Endothelial cell of umbilical vein (primary cell): ENCODE data around the gene RUSC2. TPM values are rescaled to one million over a fixed set of nuclear protein-coding genes. Genes with fewer than 3 reads are reported as not detected.

ENCODE experiments used
- BruUV-seq: library from RNA; stranded (reverse); fragments of 400-500 nt; replicated peaks from 2 replicates; lab custom pipeline; 2021; lab: Mats Ljungman, UMichigan
- CTCF ChIA-PET: fragments of 300-600, 350-600 bp; sonication (Branson Sonifier 250); formaldehyde crosslinking; loops from one replicate; lab custom pipeline; 2021; ENCODE audit warnings: antibody characterized with exemption, inconsistent platforms; lab: Charles Lee
- POLR2A ChIA-PET: fragments of 300-600, 350-600 bp; sonication (Branson Sonifier 250); formaldehyde crosslinking; loops from one replicate; lab custom pipeline; 2021; ENCODE audit warnings: antibody characterized with exemption, inconsistent platforms; lab: Charles Lee
- DNase-seq: peaks from one replicate; pipeline ENCODE4 v3.0.0-alpha.2; 2011; ENCODE audit warnings: low read depth, low spot score
- FAIRE-seq: peaks from 2 replicates; lab custom pipeline; 2011; peaks lifted over from hg19 to GRCh38; lab: Jason Lieb, UNC
- H2AFZ ChIP-seq: 2 replicates; pipeline ENCODE4 v1.6.0; 2012; ENCODE audit warnings: low read depth, low read length, control low read depth, inconsistent platforms
- H3K27ac ChIP-seq: 2 replicates; pipeline ENCODE4 v1.5.1; 2011; ENCODE audit warnings: low read depth, mild to moderate bottlenecking, control low read depth, low read length, moderate library complexity; ENCODE audit not compliant: insufficient read depth
- H3K27me3 ChIP-seq, 2 experiments: 2 replicates each; pipeline versions ENCODE4 v1.6.0 to v1.6.1; 2011; ENCODE audit warnings: low read length in 2 of 2, mixed read lengths in 1 of 2; ENCODE audit not compliant: control insufficient read depth in 2 of 2, insufficient read depth in 2 of 2
- H3K36me3 ChIP-seq, 2 experiments: 2 replicates in 1 of 2; 3 replicates in 1 of 2; pipeline ENCODE4 v1.5.1; 2011; ENCODE audit warnings: low read length in 2 of 2, mild to moderate bottlenecking in 1 of 2, moderate library complexity in 1 of 2; ENCODE audit not compliant: control insufficient read depth in 2 of 2, insufficient read depth in 2 of 2; ENCODE audit errors: extremely low read depth in 1 of 2
- H3K4me1 ChIP-seq: 3 replicates; pipeline ENCODE4 v1.5.1; 2011; ENCODE audit warnings: mild to moderate bottlenecking, low read length; ENCODE audit not compliant: control insufficient read depth, insufficient read depth; ENCODE audit errors: extremely low read depth
- H3K4me2 ChIP-seq: 2 replicates; pipeline ENCODE4 v1.6.1; 2011; ENCODE audit warnings: low read length, control low read depth, mixed read lengths; ENCODE audit not compliant: insufficient read depth
- H3K4me3 ChIP-seq, 3 experiments: fragments of 200-600 bp in 1 of 3; sonication (generic), shearing (Covaris generic) in 1 of 3; replicated peaks in 1 of 3; 2 replicates each; pipeline ENCODE4 v1.5.1; 2011 to 2016; ENCODE audit warnings: control low read depth in 3 of 3, low read length in 3 of 3, mild to moderate bottlenecking in 2 of 3, inconsistent platforms in 1 of 3, low read depth in 1 of 3, moderate library complexity in 1 of 3; ENCODE audit not compliant: insufficient read depth in 1 of 3
- H3K79me2 ChIP-seq: 2 replicates; pipeline ENCODE4 v1.6.0; 2012; ENCODE audit warnings: low read length, inconsistent platforms; ENCODE audit not compliant: control insufficient read depth, insufficient read depth
- H3K9ac ChIP-seq: replicated peaks from 2 replicates; pipeline ENCODE3; 2011; ENCODE audit warnings: low read length, control low read depth; ENCODE audit not compliant: insufficient read depth; ENCODE audit errors: extremely low read depth
- H3K9me1 ChIP-seq: replicated peaks from 3 replicates; pipeline ENCODE4 v1.6.0; 2011; ENCODE audit warnings: mild to moderate bottlenecking, low read length; ENCODE audit not compliant: control insufficient read depth, insufficient read depth; ENCODE audit errors: extremely low read depth
- H3K9me3 ChIP-seq: replicated peaks from 2 replicates; pipeline ENCODE4 v1.5.1; 2012; ENCODE audit warnings: low read length, inconsistent platforms; ENCODE audit not compliant: control insufficient read depth, insufficient read depth
- H4K20me1 ChIP-seq: replicated peaks from 2 replicates; pipeline ENCODE3; 2011; ENCODE audit warnings: mild to moderate bottlenecking, low read length; ENCODE audit not compliant: control insufficient read depth, insufficient read depth; ENCODE audit errors: extremely low read depth
- CTCF ChIP-seq, 2 donors: IDR thresholded peaks; 1 replicate in 1 of 2; 2 replicates in 1 of 2; pipeline ENCODE4 v1.5.1; 2011; ENCODE audit warnings: low read length in 2 of 2, mild to moderate bottlenecking in 2 of 2, moderate library complexity in 2 of 2, control low read depth in 1 of 2, inconsistent platforms in 1 of 2, low read depth in 1 of 2; ENCODE audit not compliant: insufficient read depth in 1 of 2; ENCODE audit errors: extremely low read depth in 1 of 2
- EZH2 ChIP-seq: IDR thresholded peaks from 2 replicates; pipeline ENCODE4 v1.6.1; 2012; ENCODE audit warnings: borderline replicate concordance, low read depth, mild to moderate bottlenecking, moderate library complexity, low read length, inconsistent platforms; ENCODE audit not compliant: severe bottlenecking
- FOS ChIP-seq: IDR thresholded peaks from 2 replicates; pipeline ENCODE4 v1.6.1; 2011; ENCODE audit warnings: mild to moderate bottlenecking, low read length, moderate library complexity, borderline replicate concordance; ENCODE audit not compliant: insufficient read depth
- GATA2 ChIP-seq: IDR thresholded peaks from 2 replicates; pipeline ENCODE4 v1.7.0; 2011; ENCODE audit warnings: low read depth, mild to moderate bottlenecking, moderate library complexity, mixed read lengths, low read length; ENCODE audit not compliant: insufficient read length, insufficient read depth
- JUN ChIP-seq: IDR thresholded peaks from 2 replicates; pipeline ENCODE4 v1.6.1; 2011; ENCODE audit warnings: borderline replicate concordance, low read depth; ENCODE audit not compliant: insufficient read length, insufficient read depth
- MAX ChIP-seq: IDR thresholded peaks from 2 replicates; pipeline ENCODE4 v1.6.1; 2011; ENCODE audit not compliant: insufficient read depth, insufficient read length
- MYC ChIP-seq: IDR thresholded peaks from one replicate; pipeline ENCODE4 v1.6.1; 2011; ENCODE audit warnings: mild to moderate bottlenecking, low read depth, low read length
- POLR2A ChIP-seq: IDR thresholded peaks from 2 replicates; pipeline ENCODE4 v1.6.1; 2012; ENCODE audit warnings: low read depth, mild to moderate bottlenecking, control low read depth, low read length
- POLR2AphosphoS5 ChIP-seq: IDR thresholded peaks from 2 replicates; pipeline ENCODE4 v1.6.1; 2012; ENCODE audit warnings: low read depth, mild to moderate bottlenecking, control low read depth, low read length, moderate library complexity; ENCODE audit not compliant: insufficient read depth
- dilution Hi-C: fragments of 300-500 bp; cut with MboI; formaldehyde crosslinking; loops from one replicate; pipeline ENCODE4 v1.15.0; 2019; ENCODE audit warnings: low sequenced_read_pairs; ENCODE audit not compliant: extremely low pct_ligation_motif_present
- intact Hi-C: fragments of 100-400 bp; cut with micrococcal nuclease; formaldehyde crosslinking; loops from one replicate; pipeline ENCODE4 v1.10.0; 2022
- polyA plus RNA-seq, 4 experiments: library from polyadenylated mRNA; depleted of rRNA in 3 of 4; stranded (reverse) in 3 of 4; unstranded in 1 of 4; fragments of >200 nt; gene quantifications; 2 replicates each; pipeline versions ENCODE4 v1.2.1 to v1.2.3, GENCODE V29; 2011 to 2012; ENCODE audit warnings: missing spikeins in 1 of 4
- total RNA-seq: library from RNA; stranded (reverse); gene quantifications from 2 replicates; pipeline ENCODE4 v1.2.3, GENCODE V29; 2021

RUSC2 gene
- total and polyA plus RNA-seq, 2 donors (not counting 3 experiments of a cell fraction or from before 2014, with no cell fraction given) = 26.1 to 46.2 TPM

GRCh38 chr9:35470894-35471293 is 19.0 kb upstream of the RUSC2 start:
- Histone ChIP-seq H3K79me2 (no peaks in the 10 kb centered on the region), H3K27ac (no peak overlapping the region), H3K9me1 (no peaks in the 10 kb centered on the region), H3K36me3 (no peaks in the 10 kb centered on the region), H3K4me1 (no peaks in the 10 kb centered on the region), H2AFZ (no peak overlapping the region), H3K27me3 (no peaks in the 10 kb centered on the region), H4K20me1 (no peaks in the 10 kb centered on the region), H3K4me3 (no peak overlapping the region), H3K9me3 (no peaks in the 10 kb centered on the region), H3K4me2 (no peak overlapping the region), H3K9ac (no peak overlapping the region)
- DNase-seq = no peak
- TF ChIP-seq MAX (no peak), POLR2AphosphoS5 (no peak), FOS (no peak), EZH2 (no peak), POLR2A (no peak), CTCF (IDR thresholded peaks at IDR 0.05; ENCODE audit: extremely low read depth in 1 of 2, insufficient read depth in 1 of 2, low read depth in 1 of 2, low read length in 2 of 2) (no peak), GATA2 (no peak), MYC (no peak), JUN (no peak)
- no TSS peak for BruUV-seq
- CTCF ChIA-PET = interaction anchor here (0.8 to 1.3 kb wide), 2 partner anchors 83 to 354 kb away, joined by 4 read pairs; no protein-coding TSS in a partner anchor
- dilution Hi-C loops (no loop called here), intact Hi-C loops (no loop called here)
- no peak for FAIRE-seq
- POLR2A ChIA-PET = no interaction called here
